ENCODE data around the gene RALGPS1. TPM values are rescaled to one million over a fixed set of nuclear protein-coding genes. Genes with fewer than 3 reads are reported as not detected.

Gene RALGPS1
- total RNA-seq: 10 to 100 TPM; 15.3 to 79.4 TPM

GRCh38 chr9:126914458-126915280, at the start of gene RALGPS1:
TSS of gene RALGPS1 (plus strand) at chr9:126914782. CDS start at chr9:126962290, 47,508 bp downstream.
- Histone ChIP-seq H3K4me1 (peaks cover 18% of the 10 kb centered on the region), H3K27ac (peak within 1 kb of the TSS; percentile 70 to 93 (median 88)), H3K36me3 (replicated peaks in 1 of 2; ENCODE audit: insufficient read depth in 1 of 2, low read depth in 2 of 2) (no peaks in the 10 kb centered on the region), H3K9me3 (no peaks in the 10 kb centered on the region), H3K27me3 (no peaks in the 10 kb centered on the region), H3K4me3 (peak within 1 kb of the TSS; percentile 23 to 45)
- DNase-seq (peak; percentile 95 to 97 (median 96)), ATAC-seq (peak; percentile 95)
- intact Hi-C loops (cut with DNase I): loop anchor here (10.0 kb wide), 1 partner anchor 50 kb away; the partner anchor contains the start of gene ZBTB34
- 0% methylated on average over 47 of the region's 105 CpGs; no CpG with 5 or more reads in 1 of the 2 donors for WGBS, 2 donors
- TF ChIP-seq POLR2A (IDR thresholded peaks at IDR 0.05) (peak in 2 of 3 donors; percentile 37 to 38), CTCF (IDR thresholded peaks at IDR 0.05) (peak in 2 of 7 experiments; percentile 8)

- H3K4me1 ChIP-seq: no peaks in the 10 kb centered on the region
- H3K27ac ChIP-seq: no peak overlapping the region
- intact Hi-C loops (cut with DNase I): loop anchor here (10.0 kb wide), 1 partner anchor 45 kb away; the partner anchor contains the start of gene RALGPS1
- no peak for TF ChIP-seq POLR2A (IDR thresholded peaks at IDR 0.05)
- no peak for TF ChIP-seq CTCF (IDR thresholded peaks at IDR 0.05)
- H3K9me3 ChIP-seq: no peaks in the 10 kb centered on the region
- DNase-seq (no peak), ATAC-seq (no peak)
- H3K36me3 ChIP-seq (replicated peaks in 1 of 2; ENCODE audit: insufficient read depth in 1 of 2, low read depth in 2 of 2): no peaks in the 10 kb centered on the region
- WGBS, 2 donors: 84 to 87% methylated on average over 7 of the region's 7 CpGs
- H3K4me3 ChIP-seq: no peak overlapping the region
- H3K27me3 ChIP-seq: no peaks in the 10 kb centered on the region
These were observed 45.2 kb upstream of the RALGPS1 start for GRCh38 chr9:126869368-126869767.

- no peak for DNase-seq
- no peak for ATAC-seq
- H3K27me3 ChIP-seq: no peaks in the 10 kb centered on the region
- H3K4me1 ChIP-seq: no peaks in the 10 kb centered on the region
- intact Hi-C loops (cut with DNase I): no loop called here
- no peak overlapping the region for H3K27ac ChIP-seq
- TF ChIP-seq POLR2A (IDR thresholded peaks at IDR 0.05): no peak
- H3K36me3 ChIP-seq (replicated peaks in 1 of 2; ENCODE audit: insufficient read depth in 1 of 2, low read depth in 2 of 2): no peaks in the 10 kb centered on the region
- 80 to 87% methylated on average over 4 of the region's 4 CpGs for WGBS, 2 donors
- no peak overlapping the region for H3K4me3 ChIP-seq
- no peaks in the 10 kb centered on the region for H3K9me3 ChIP-seq
These were observed 42.1 kb upstream of the RALGPS1 start for GRCh38 chr9:126872516-126872915.

GRCh38 chr9:126874546-126875314, 39.9 kb upstream of the RALGPS1 start:
- 70 to 72% methylated on average over 9 of the region's 9 CpGs for WGBS, 2 donors
- Histone ChIP-seq H3K27me3 (no peaks in the 10 kb centered on the region), H3K4me3 (no peak overlapping the region), H3K9me3 (no peaks in the 10 kb centered on the region), H3K27ac (no peak overlapping the region), H3K4me1 (no peaks in the 10 kb centered on the region), H3K36me3 (replicated peaks in 1 of 2; ENCODE audit: insufficient read depth in 1 of 2, low read depth in 2 of 2) (peaks cover 0 to 2% of the 10 kb centered on the region in 2 donors)
- DNase-seq (no peak), ATAC-seq (no peak)
- intact Hi-C loops (cut with DNase I): no loop called here
- TF ChIP-seq CTCF (IDR thresholded peaks at IDR 0.05) (no peak), POLR2A (IDR thresholded peaks at IDR 0.05) (no peak)
